ENCODE results near the gene SPHK2. TPM values are rescaled to one million over a fixed set of nuclear protein-coding genes. Genes with fewer than 3 reads are reported as not detected.

Gene SPHK2
- total and polyA plus RNA-seq, 2 of the 8 experiments (the other 6 are each of a cell fraction or from before 2014, with no cell fraction given), result 43.9 to 60.9 TPM

DNA sequence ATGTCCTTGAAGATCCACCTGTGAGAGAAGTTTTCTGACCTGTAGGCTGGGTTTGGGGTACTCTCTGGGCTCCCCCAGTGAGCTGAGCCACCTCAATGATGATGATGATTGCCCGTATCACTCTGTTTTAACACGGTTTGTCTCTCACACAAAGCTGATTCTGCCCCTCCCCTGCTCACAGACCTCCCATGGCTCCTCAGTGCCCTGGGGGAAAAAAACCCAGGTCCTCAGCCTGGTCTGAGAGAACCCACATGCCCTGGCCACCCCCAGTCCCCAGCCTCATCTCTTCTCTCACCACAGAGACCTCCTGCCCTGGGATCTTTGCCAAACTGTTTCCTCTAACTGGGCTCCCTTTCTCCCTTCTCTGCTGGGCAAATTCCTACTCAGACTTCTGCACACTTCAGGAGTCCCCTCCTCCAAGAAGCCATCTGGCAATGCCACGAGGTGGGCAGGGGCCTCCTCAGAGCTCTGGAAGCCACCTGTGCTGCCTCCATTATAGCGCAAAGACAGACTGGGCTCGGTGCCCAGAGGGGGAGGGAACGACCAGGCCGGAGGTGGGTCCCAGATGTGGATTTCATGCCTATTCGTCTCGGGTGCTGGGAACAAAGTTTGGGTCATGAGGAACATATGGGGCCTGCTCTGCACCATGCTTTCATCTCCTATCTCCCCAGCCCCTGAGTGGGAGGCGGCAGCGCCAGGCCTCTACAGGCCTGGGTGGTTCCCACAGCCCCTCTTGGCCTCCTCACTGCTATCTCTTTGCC is 35.2 kb downstream of the SPHK2 start (continued):
- TF ChIP-seq EP300 (IDR thresholded peaks at IDR 0.05; ENCODE audit: borderline replicate concordance in 1 of 2, low read depth in 2 of 2, low read length in 2 of 2), result no peak
- TF ChIP-seq JUN (IDR thresholded peaks at IDR 0.05; ENCODE audit: low read depth, low read length), result no peak
- no peak for TF ChIP-seq SP1 (IDR thresholded peaks at IDR 0.05; ENCODE audit: low read depth, low read length)
- TF ChIP-seq EZH2 (IDR thresholded peaks at IDR 0.05; ENCODE audit: low read depth, low read length, severe bottlenecking), result no peak
- TF ChIP-seq KDM5A (IDR thresholded peaks at IDR 0.05; ENCODE audit: low read length), result no peak
- TF ChIP-seq, protein P1, sequence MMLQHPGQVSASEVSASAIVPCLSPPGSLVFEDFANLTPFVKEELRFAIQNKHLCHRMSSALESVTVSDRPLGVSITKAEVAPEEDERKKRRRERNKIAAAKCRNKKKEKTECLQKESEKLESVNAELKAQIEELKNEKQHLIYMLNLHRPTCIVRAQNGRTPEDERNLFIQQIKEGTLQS (IDR thresholded peaks at IDR 0.05; ENCODE audit: insufficient read depth, low read depth, low read length), result no peak
- TF ChIP-seq CBX5 (IDR thresholded peaks at IDR 0.05; ENCODE audit: low read depth, low read length), result no peak
- TF ChIP-seq RXRA (IDR thresholded peaks at IDR 0.05; ENCODE audit: insufficient read depth, low read depth, low read length), result no peak

Data from H1 (cell line).